Activated CD8-positive, alpha-beta T cell treated with anti-CD3 and anti-CD28 coated beads, Interleukin-2, amount 10 ng/mL, durations not matched to agents 7 days and 5 days (primary cell): ENCODE data around the gene CD244. TPM values are rescaled to one million over a fixed set of nuclear protein-coding genes. Genes with fewer than 3 reads are reported as not detected.
A peak's percentile ranks its signal among the peaks of the same experiment; 100 is the strongest.
"Not testable (repeated sequence)": the region's sequence is repeated elsewhere in the genome, so short reads cannot be mapped to it uniquely, and the experiment has no call there.

Experiments
- ATAC-seq: fragments of 150-1000 bp; cut with Tn5 transposase; one replicate; pipeline ENCODE4 v1.10.0; 2021; ENCODE audit warnings: moderate library complexity
- CTCF ChIA-PET: fragments of 350-600 bp; sonication (Branson Sonifier 250); formaldehyde crosslinking; loops from one replicate; lab custom pipeline; 2021; ENCODE audit warnings: antibody characterized with exemption; lab: Charles Lee
- POLR2A ChIA-PET: fragments of 350-600 bp; sonication (Branson Sonifier 250); formaldehyde crosslinking; loops from one replicate; lab custom pipeline; 2021; ENCODE audit warnings: antibody characterized with exemption; lab: Charles Lee
- DNase-seq: peaks from one replicate; pipeline ENCODE4 v3.0.0-alpha.2; 2020
- H3K27ac Mint-ChIP-seq: one replicate; pipeline ENCODE4 v1.8.0; 2021; ENCODE audit warnings: mild to moderate bottlenecking, mixed read lengths
- H3K27me3 Mint-ChIP-seq: one replicate; pipeline ENCODE4 v1.8.0; 2021; ENCODE audit warnings: low read depth, mixed read lengths
- H3K36me3 Mint-ChIP-seq: one replicate; pipeline ENCODE4 v1.8.0; 2021; ENCODE audit warnings: low read depth, mixed read lengths
- H3K4me1 Mint-ChIP-seq: one replicate; pipeline ENCODE4 v1.8.0; 2021; ENCODE audit warnings: low read depth, mixed read lengths
- H3K4me3 Mint-ChIP-seq: one replicate; pipeline ENCODE4 v1.8.0; 2021; ENCODE audit warnings: mild to moderate bottlenecking, mixed read lengths
- H3K9me3 Mint-ChIP-seq: one replicate; pipeline ENCODE4 v1.8.0; 2022; ENCODE audit warnings: mixed read lengths; ENCODE audit not compliant: insufficient read depth
- total RNA-seq, 2 experiments: library from RNA; stranded (reverse); gene quantifications; one replicate each; pipeline ENCODE4 v1.2.3, GENCODE V29; 2021

The CD244 gene
- total RNA-seq, 2 experiments from 2014 or later = 15.0 to 15.5 TPM

GRCh38 chr1:160798439-160798838 is 64.2 kb downstream of the CD244 start:
- DNase-seq (no peak), ATAC-seq (no peak)
- Mint-ChIP-seq H3K27ac (peak overlapping the region; percentile 95), H3K36me3 (peaks cover 36% of the 10 kb centered on the region), H3K4me1 (peaks cover 73% of the 10 kb centered on the region), H3K4me3 (peak overlapping the region; percentile 88), H3K9me3 (no peaks in the 10 kb centered on the region), H3K27me3 (no peaks in the 10 kb centered on the region)
- POLR2A ChIA-PET = interaction anchor here (0.7 to 4.2 kb wide), 9 partner anchors 8 to 272 kb away, joined by 3 to 17 read pairs (median 4); partner anchors contain the start of genes ARHGAP30 and CD48
- CTCF ChIA-PET = interaction anchor here (1.0 to 12.2 kb wide), 15 partner anchors 19 to 200 kb away, joined by 3 to 192 read pairs (median 20); partner anchors contain the start of gene ITLN2

- Mint-ChIP-seq H3K4me1 (peaks cover 73% of the 10 kb centered on the region), H3K4me3 (peak overlapping the region; percentile 88), H3K36me3 (peaks cover 32% of the 10 kb centered on the region), H3K27ac (peak overlapping the region; percentile 95), H3K27me3 (no peaks in the 10 kb centered on the region), H3K9me3 (no peaks in the 10 kb centered on the region)
- ChIA-PET CTCF (interaction anchor here (1.0 to 12.2 kb wide), 18 partner anchors 10 to 200 kb away, joined by 3 to 192 read pairs (median 12); partner anchors contain the start of genes ITLN1 and ITLN2), POLR2A (interaction anchor here (0.7 to 4.2 kb wide), 8 partner anchors 8 to 272 kb away, joined by 3 to 17 read pairs (median 4); partner anchors contain the start of genes ARHGAP30 and CD48)
- DNase-seq (peak; percentile 84), ATAC-seq (peak; percentile 60)
Measured at GRCh38 chr1:160797861-160798273, 64.8 kb downstream of the CD244 start.

- POLR2A ChIA-PET = interaction anchor here (1.0 to 4.2 kb wide), 9 partner anchors 9 to 272 kb away, joined by 3 to 17 read pairs (median 4); partner anchors contain the start of genes ARHGAP30 and CD48
- H3K9me3 Mint-ChIP-seq = no peaks in the 10 kb centered on the region
- ATAC-seq = no peak
Measured at GRCh38 chr1:160797271-160797709, 65.4 kb downstream of the CD244 start.

GRCh38 chr1:160795951-160796383 is 66.7 kb downstream of the CD244 start, which contains the start of gene LY9:
Gene LY9, plus strand, starts transcription at chr1:160796174. Its CDS starts 14 bp downstream, at chr1:160796188.
- CTCF ChIA-PET = interaction anchor here (0.8 to 12.2 kb wide), 17 partner anchors 11 to 156 kb away, joined by 3 to 192 read pairs (median 10); partner anchors contain the start of genes CD48, ITLN1 and ITLN2
- peaks cover 20% of the 10 kb centered on the region for H3K36me3 Mint-ChIP-seq
- H3K9me3 Mint-ChIP-seq = no peaks in the 10 kb centered on the region
- peak within 1 kb of the TSS; percentile 88 for H3K4me3 Mint-ChIP-seq
- peak; percentile 89 for DNase-seq
- peak; percentile 85 for ATAC-seq
- H3K27me3 Mint-ChIP-seq = no peaks in the 10 kb centered on the region
- POLR2A ChIA-PET = interaction anchor here (0.6 to 4.2 kb wide), 11 partner anchors 19 to 273 kb away, joined by 3 to 17 read pairs (median 4); partner anchors contain the start of genes ARHGAP30 and CD48
- peak within 1 kb of the TSS; percentile 95 for H3K27ac Mint-ChIP-seq
- H3K4me1 Mint-ChIP-seq = peaks cover 62% of the 10 kb centered on the region

More at GRCh38 chr1:160797271-160797709, 65.4 kb downstream of the CD244 start:
- Mint-ChIP-seq H3K4me3 (peak overlapping the region; percentile 88), H3K4me1 (peaks cover 70% of the 10 kb centered on the region), H3K27me3 (no peaks in the 10 kb centered on the region), H3K36me3 (peaks cover 28% of the 10 kb centered on the region), H3K27ac (peak overlapping the region; percentile 95)
- no peak for DNase-seq
- CTCF ChIA-PET = interaction anchor here (0.9 to 12.2 kb wide), 17 partner anchors 11 to 155 kb away, joined by 3 to 192 read pairs (median 13); partner anchors contain the start of genes CD48, ITLN1 and ITLN2

- Mint-ChIP-seq H3K36me3 (peaks cover 7% of the 10 kb centered on the region), H3K4me3 (no peak overlapping the region), H3K27me3 (no peaks in the 10 kb centered on the region), H3K27ac (no peak overlapping the region), H3K9me3 (no peaks in the 10 kb centered on the region), H3K4me1 (peaks cover 52% of the 10 kb centered on the region)
- ChIA-PET POLR2A (interaction anchor here (1.4 kb wide), 1 partner anchor 12 kb away, joined by 3 read pairs; no protein-coding TSS in a partner anchor), CTCF (interaction anchor here (2.3 to 12.2 kb wide), 9 partner anchors 16 to 158 kb away, joined by 7 to 192 read pairs (median 35); partner anchors contain the start of gene ITLN2)
- ATAC-seq = no peak
- DNase-seq = no peak
Measured at GRCh38 chr1:160794376-160794775, 68.3 kb downstream of the CD244 start.

- Mint-ChIP-seq H3K36me3 (no peaks in the 10 kb centered on the region), H3K4me1 (peaks cover 10% of the 10 kb centered on the region), H3K27me3 (peaks cover 2% of the 10 kb centered on the region), H3K4me3 (no peak overlapping the region), H3K27ac (no peak overlapping the region), H3K9me3 (no peaks in the 10 kb centered on the region)
- no peak for DNase-seq
- ChIA-PET POLR2A (interaction anchor here (0.7 kb wide), 1 partner anchor 347 kb away, joined by 3 read pairs; no protein-coding TSS in a partner anchor), CTCF (interaction anchor here (0.8 to 12.2 kb wide), 5 partner anchors 12 to 164 kb away, joined by 3 to 192 read pairs (median 6); no protein-coding TSS in a partner anchor)
- no peak for ATAC-seq
Measured at GRCh38 chr1:160789702-160790611, 72.7 kb downstream of the CD244 start.

DNA sequence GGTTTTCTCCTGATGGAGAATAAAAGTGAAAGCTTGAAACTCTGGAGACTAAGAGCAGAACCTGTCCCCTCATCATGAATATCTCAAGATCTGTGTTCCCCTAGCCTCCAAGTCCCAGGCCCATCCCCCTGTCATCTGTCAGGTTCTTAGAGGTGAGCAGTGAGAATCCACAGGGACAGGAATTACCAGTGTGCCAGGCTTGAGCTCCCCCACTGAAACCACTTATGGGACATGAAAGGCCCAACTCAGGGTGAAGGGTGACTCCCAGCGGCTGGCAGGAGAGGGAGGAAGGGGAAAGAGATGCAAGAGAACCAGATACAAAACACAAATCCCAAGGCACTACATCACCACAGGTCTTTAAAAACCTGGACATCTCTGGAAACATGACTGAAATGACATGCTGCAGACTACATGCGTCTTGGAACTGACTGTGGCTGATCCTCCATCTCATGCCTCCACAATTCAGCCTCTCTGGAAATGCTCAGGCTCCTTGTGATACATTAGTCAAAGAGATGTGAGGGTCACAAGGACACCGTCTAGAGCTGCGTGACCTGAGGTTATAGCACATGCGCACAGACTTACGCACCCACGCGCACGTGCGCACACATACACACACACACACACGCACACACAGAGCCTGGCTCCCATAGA is 73.5 kb downstream of the CD244 start:
- DNase-seq (no peak), ATAC-seq (no peak)
- H3K4me1 Mint-ChIP-seq = peaks cover 5% of the 10 kb centered on the region
- H3K36me3 Mint-ChIP-seq = no peaks in the 10 kb centered on the region
- no peak overlapping the region for H3K27ac Mint-ChIP-seq
- H3K9me3 Mint-ChIP-seq = no peaks in the 10 kb centered on the region
- no peak overlapping the region for H3K4me3 Mint-ChIP-seq
- peaks cover 6% of the 10 kb centered on the region for H3K27me3 Mint-ChIP-seq
- POLR2A ChIA-PET = no interaction called here
- CTCF ChIA-PET = interaction anchor here (0.8 to 12.2 kb wide), 5 partner anchors 11 to 165 kb away, joined by 3 to 192 read pairs (median 6); no protein-coding TSS in a partner anchor

GRCh38 chr1:160782988-160783765 is 79.5 kb downstream of the CD244 start:
- H3K4me1 Mint-ChIP-seq = peaks cover 17% of the 10 kb centered on the region
- ATAC-seq, H3K27me3 Mint-ChIP-seq, POLR2A ChIA-PET, H3K4me3 Mint-ChIP-seq, H3K27ac Mint-ChIP-seq, DNase-seq, H3K36me3 Mint-ChIP-seq, H3K9me3 Mint-ChIP-seq: not testable (repeated sequence)
- CTCF ChIA-PET = interaction anchor here (3.8 kb wide), 1 partner anchor 47 kb away, joined by 38 read pairs; no protein-coding TSS in a partner anchor

- DNase-seq = peak; percentile 39
- ChIA-PET CTCF (interaction anchor here (0.6 to 10.7 kb wide), 14 partner anchors 13 to 681 kb away, joined by 3 to 226 read pairs (median 10); partner anchors contain the start of genes ITLN2 and LY9), POLR2A (interaction anchor here (0.6 to 1.2 kb wide), 2 partner anchors 13 to 51 kb away, joined by 3 read pairs; no protein-coding TSS in a partner anchor)
- H3K36me3 Mint-ChIP-seq = no peaks in the 10 kb centered on the region
- no peak overlapping the region for H3K4me3 Mint-ChIP-seq
- peaks cover 6% of the 10 kb centered on the region for H3K27me3 Mint-ChIP-seq
- no peaks in the 10 kb centered on the region for H3K9me3 Mint-ChIP-seq
- ATAC-seq = peak; percentile 51
- H3K4me1 Mint-ChIP-seq = peaks cover 21% of the 10 kb centered on the region
- H3K27ac Mint-ChIP-seq = peak overlapping the region; percentile 33
Measured at GRCh38 chr1:160781914-160782689, 80.6 kb downstream of the CD244 start.
